SK-N-SH treated with all-trans-retinoic acid at 6 μM for 48 hours (cell line): Measurements from ENCODE around the gene CNOT8.

Experiments
- ATAC-seq: fragments of 200-7000 bp; cut with Tn5 transposase; 3 replicates; pipeline ENCODE4 v1.9.1; 2020; ENCODE audit warnings: mild to moderate bottlenecking, moderate library complexity
- ARNTL ChIP-seq: fragments of 450-650 bp; formaldehyde crosslinking; IDR thresholded peaks from 2 replicates; pipeline ENCODE4 v1.5.0; 2020; ENCODE audit warnings: low read depth, mild to moderate bottlenecking, moderate library complexity, borderline replicate concordance
- BACH2 ChIP-seq: fragments of 250-450 bp; sonication (Bioruptor Pico); IDR thresholded peaks from 2 replicates; pipeline ENCODE4 v1.9.0; 2021; ENCODE audit warnings: mild to moderate bottlenecking, borderline replicate concordance
- CSDC2 ChIP-seq: fragments of 250-450 bp; sonication (Bioruptor Pico); IDR thresholded peaks from 2 replicates; pipeline ENCODE4 v1.5.0; 2020; ENCODE audit warnings: mild to moderate bottlenecking, moderate library complexity
- ESRRG ChIP-seq: fragments of 250-450 bp; sonication (Bioruptor Pico); IDR thresholded peaks from 2 replicates; pipeline ENCODE4 v1.6.1; 2021; ENCODE audit warnings: mild to moderate bottlenecking
- GLIS3 ChIP-seq: fragments of 250-450 bp; sonication (Bioruptor Pico); IDR thresholded peaks from 2 replicates; pipeline ENCODE4 v1.5.0; 2020; ENCODE audit warnings: mild to moderate bottlenecking, moderate library complexity
- ISL1 ChIP-seq: fragments of 250-450 bp; sonication (Bioruptor Pico); IDR thresholded peaks from 2 replicates; pipeline ENCODE4 v2.1.2; 2022; ENCODE audit warnings: mild to moderate bottlenecking, moderate library complexity
- OSR1 ChIP-seq: fragments of 250-450 bp; sonication (Bioruptor Pico); IDR thresholded peaks from 2 replicates; pipeline ENCODE4 v1.8.0; 2022; ENCODE audit warnings: moderate library complexity, mild to moderate bottlenecking, inconsistent platforms
- PATZ1 ChIP-seq: fragments of 250-450 bp; sonication (Bioruptor Pico); IDR thresholded peaks from 2 replicates; pipeline ENCODE4 v1.8.0; 2020; ENCODE audit warnings: mild to moderate bottlenecking, moderate library complexity, borderline replicate concordance
- POU6F1 ChIP-seq: fragments of 250-450 bp; sonication (Bioruptor Pico); IDR thresholded peaks from 2 replicates; pipeline ENCODE4 v1.8.0; 2021; ENCODE audit warnings: low read depth, mild to moderate bottlenecking, moderate library complexity, borderline replicate concordance
- PPARA ChIP-seq: fragments of 250-450 bp; sonication (Bioruptor Pico); IDR thresholded peaks from 2 replicates; pipeline ENCODE4 v1.5.0; 2020; ENCODE audit warnings: mild to moderate bottlenecking, borderline replicate concordance
- RARB ChIP-seq: fragments of 250-450 bp; sonication (Bioruptor Pico); IDR thresholded peaks from 2 replicates; pipeline ENCODE4 v1.8.0; 2021; ENCODE audit warnings: mild to moderate bottlenecking, moderate library complexity
- TCF4 ChIP-seq: fragments of 250-450 bp; sonication (Bioruptor Pico); IDR thresholded peaks from 2 replicates; pipeline ENCODE4 v1.8.0; 2021; ENCODE audit warnings: mild to moderate bottlenecking, moderate library complexity, borderline replicate concordance
- TOX ChIP-seq: fragments of 250-450 bp; sonication (Bioruptor Pico); IDR thresholded peaks from 2 replicates; pipeline ENCODE4 v1.8.0; 2021; ENCODE audit warnings: mild to moderate bottlenecking, moderate library complexity, borderline replicate concordance
- ZC3H10 ChIP-seq: fragments of 250-450 bp; sonication (Bioruptor Pico); IDR thresholded peaks from 2 replicates; pipeline ENCODE4 v1.5.1; 2021; ENCODE audit warnings: mild to moderate bottlenecking, moderate library complexity
- ZFP3 ChIP-seq: fragments of 250-450 bp; sonication (Bioruptor Pico); IDR thresholded peaks from 2 replicates; pipeline ENCODE4 v1.5.0; 2020; ENCODE audit warnings: mild to moderate bottlenecking, moderate library complexity
- ZFP30 ChIP-seq: fragments of 450-650 bp; formaldehyde crosslinking; IDR thresholded peaks from 2 replicates; pipeline ENCODE4 v1.5.0; 2022; ENCODE audit warnings: mild to moderate bottlenecking, moderate library complexity
- ZNF70 ChIP-seq: fragments of 450-650 bp; formaldehyde crosslinking; IDR thresholded peaks from 2 replicates; pipeline ENCODE4 v1.5.0; 2020; ENCODE audit warnings: mild to moderate bottlenecking, moderate library complexity
- ZNF8 ChIP-seq: fragments of 450-650 bp; formaldehyde crosslinking; IDR thresholded peaks from 2 replicates; pipeline ENCODE4 v1.5.0; 2020; ENCODE audit warnings: mild to moderate bottlenecking, moderate library complexity
- TF ChIP-seq, protein P1 (sequence below): fragments of 250-450 bp; sonication (Bioruptor Pico); IDR thresholded peaks from 2 replicates; pipeline ENCODE4 v1.5.1; 2020; ENCODE audit warnings: low read depth, mild to moderate bottlenecking, moderate library complexity
- TF ChIP-seq, protein P2 (sequence below): fragments of 250-450 bp; sonication (Bioruptor Pico); IDR thresholded peaks from 2 replicates; pipeline ENCODE4 v1.5.1; 2021; ENCODE audit warnings: mild to moderate bottlenecking, moderate library complexity
- TF ChIP-seq, protein P3 (sequence below): fragments of 250-450 bp; sonication (Bioruptor Pico); IDR thresholded peaks from 2 replicates; pipeline ENCODE4 v1.5.0; 2020; ENCODE audit warnings: mild to moderate bottlenecking, moderate library complexity

Gene CNOT8

DNA sequence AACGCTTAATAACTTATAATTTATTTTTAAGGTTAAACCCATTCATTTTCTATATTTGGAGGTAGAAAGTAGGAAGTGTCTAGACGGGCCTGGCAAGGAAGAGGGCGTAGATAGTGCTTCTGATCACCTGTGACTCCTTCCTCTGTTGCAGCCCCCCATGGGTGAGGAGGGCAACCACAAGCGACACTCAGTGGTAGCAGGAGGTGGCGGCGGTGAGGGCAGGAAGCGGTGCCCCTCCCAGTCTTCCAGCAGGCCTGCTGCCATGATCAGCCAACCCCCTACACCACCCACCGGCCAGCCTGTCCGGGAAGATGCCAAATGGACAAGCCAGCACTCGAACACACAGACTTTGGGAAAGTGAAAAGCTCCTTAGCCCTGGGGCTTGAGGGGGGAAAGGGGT is 44.7 kb upstream of the CNOT8 start:
- TF ChIP-seq ARNTL (CRISPR knock-in tag): no peak
- no peak for TF ChIP-seq PPARA (CRISPR knock-in tag)
- TF ChIP-seq ZC3H10 (CRISPR knock-in tag): no peak
- TF ChIP-seq GLIS3: no peak
- TF ChIP-seq TOX (CRISPR knock-in tag): no peak
- TF ChIP-seq, protein P1, sequence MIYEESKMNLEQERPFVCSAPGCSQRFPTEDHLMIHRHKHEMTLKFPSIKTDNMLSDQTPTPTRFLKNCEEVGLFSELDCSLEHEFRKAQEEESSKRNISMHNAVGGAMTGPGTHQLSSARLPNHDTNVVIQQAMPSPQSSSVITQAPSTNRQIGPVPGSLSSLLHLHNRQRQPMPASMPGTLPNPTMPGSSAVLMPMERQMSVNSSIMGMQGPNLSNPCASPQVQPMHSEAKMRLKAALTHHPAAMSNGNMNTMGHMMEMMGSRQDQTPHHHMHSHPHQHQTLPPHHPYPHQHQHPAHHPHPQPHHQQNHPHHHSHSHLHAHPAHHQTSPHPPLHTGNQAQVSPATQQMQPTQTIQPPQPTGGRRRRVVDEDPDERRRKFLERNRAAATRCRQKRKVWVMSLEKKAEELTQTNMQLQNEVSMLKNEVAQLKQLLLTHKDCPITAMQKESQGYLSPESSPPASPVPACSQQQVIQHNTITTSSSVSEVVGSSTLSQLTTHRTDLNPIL: no peak
- TF ChIP-seq CSDC2: no peak
- no peak for TF ChIP-seq BACH2 (CRISPR knock-in tag)
- TF ChIP-seq RARB: no peak
- no peak for TF ChIP-seq ISL1
- no peak for TF ChIP-seq ZFP30 (CRISPR knock-in tag)
- TF ChIP-seq POU6F1: no peak
- TF ChIP-seq OSR1 (CRISPR knock-in tag): no peak
- no peak for TF ChIP-seq ZFP3 (CRISPR knock-in tag)
- TF ChIP-seq TCF4 (CRISPR knock-in tag): no peak
- TF ChIP-seq PATZ1 (CRISPR knock-in tag): no peak
- no peak for TF ChIP-seq ZNF70
- TF ChIP-seq, protein P2, sequence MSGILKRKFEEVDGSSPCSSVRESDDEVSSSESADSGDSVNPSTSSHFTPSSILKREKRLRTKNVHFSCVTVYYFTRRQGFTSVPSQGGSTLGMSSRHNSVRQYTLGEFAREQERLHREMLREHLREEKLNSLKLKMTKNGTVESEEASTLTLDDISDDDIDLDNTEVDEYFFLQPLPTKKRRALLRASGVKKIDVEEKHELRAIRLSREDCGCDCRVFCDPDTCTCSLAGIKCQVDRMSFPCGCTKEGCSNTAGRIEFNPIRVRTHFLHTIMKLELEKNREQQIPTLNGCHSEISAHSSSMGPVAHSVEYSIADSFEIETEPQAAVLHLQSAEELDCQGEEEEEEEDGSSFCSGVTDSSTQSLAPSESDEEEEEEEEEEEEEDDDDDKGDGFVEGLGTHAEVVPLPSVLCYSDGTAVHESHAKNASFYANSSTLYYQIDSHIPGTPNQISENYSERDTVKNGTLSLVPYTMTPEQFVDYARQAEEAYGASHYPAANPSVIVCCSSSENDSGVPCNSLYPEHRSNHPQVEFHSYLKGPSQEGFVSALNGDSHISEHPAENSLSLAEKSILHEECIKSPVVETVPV (CRISPR knock-in tag): no peak

GRCh38 chr5:154815025-154815424 is 43.4 kb upstream of the CNOT8 start:
- TF ChIP-seq TOX (CRISPR knock-in tag): no peak
- TF ChIP-seq GLIS3: no peak
- no peak for TF ChIP-seq CSDC2
- TF ChIP-seq PATZ1 (CRISPR knock-in tag): no peak
- TF ChIP-seq ZNF70: no peak
- TF ChIP-seq OSR1 (CRISPR knock-in tag): no peak
- TF ChIP-seq ZNF8 (CRISPR knock-in tag): no peak
- no peak for TF ChIP-seq TCF4 (CRISPR knock-in tag)
- no peak for TF ChIP-seq ISL1
- no peak for TF ChIP-seq RARB
- no peak for TF ChIP-seq ARNTL (CRISPR knock-in tag)
- no peak for TF ChIP-seq ZFP30 (CRISPR knock-in tag)
- TF ChIP-seq ZFP3 (CRISPR knock-in tag): no peak
- TF ChIP-seq, protein P2 (CRISPR knock-in tag): no peak
- no peak for TF ChIP-seq POU6F1
- TF ChIP-seq, protein P1: no peak
- no peak for TF ChIP-seq ESRRG
- no peak for TF ChIP-seq ZC3H10 (CRISPR knock-in tag)
- TF ChIP-seq, protein P3, sequence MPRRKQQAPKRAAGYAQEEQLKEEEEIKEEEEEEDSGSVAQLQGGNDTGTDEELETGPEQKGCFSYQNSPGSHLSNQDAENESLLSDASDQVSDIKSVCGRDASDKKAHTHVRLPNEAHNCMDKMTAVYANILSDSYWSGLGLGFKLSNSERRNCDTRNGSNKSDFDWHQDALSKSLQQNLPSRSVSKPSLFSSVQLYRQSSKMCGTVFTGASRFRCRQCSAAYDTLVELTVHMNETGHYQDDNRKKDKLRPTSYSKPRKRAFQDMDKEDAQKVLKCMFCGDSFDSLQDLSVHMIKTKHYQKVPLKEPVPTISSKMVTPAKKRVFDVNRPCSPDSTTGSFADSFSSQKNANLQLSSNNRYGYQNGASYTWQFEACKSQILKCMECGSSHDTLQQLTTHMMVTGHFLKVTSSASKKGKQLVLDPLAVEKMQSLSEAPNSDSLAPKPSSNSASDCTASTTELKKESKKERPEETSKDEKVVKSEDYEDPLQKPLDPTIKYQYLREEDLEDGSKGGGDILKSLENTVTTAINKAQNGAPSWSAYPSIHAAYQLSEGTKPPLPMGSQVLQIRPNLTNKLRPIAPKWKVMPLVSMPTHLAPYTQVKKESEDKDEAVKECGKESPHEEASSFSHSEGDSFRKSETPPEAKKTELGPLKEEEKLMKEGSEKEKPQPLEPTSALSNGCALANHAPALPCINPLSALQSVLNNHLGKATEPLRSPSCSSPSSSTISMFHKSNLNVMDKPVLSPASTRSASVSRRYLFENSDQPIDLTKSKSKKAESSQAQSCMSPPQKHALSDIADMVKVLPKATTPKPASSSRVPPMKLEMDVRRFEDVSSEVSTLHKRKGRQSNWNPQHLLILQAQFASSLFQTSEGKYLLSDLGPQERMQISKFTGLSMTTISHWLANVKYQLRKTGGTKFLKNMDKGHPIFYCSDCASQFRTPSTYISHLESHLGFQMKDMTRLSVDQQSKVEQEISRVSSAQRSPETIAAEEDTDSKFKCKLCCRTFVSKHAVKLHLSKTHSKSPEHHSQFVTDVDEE: no peak
- no peak for ATAC-seq

More for the DNA sequence above, 44.7 kb upstream of the CNOT8 start:
- no peak for ATAC-seq
